Small intestine (tissue), 7 donors: Measurements from ENCODE around the gene CHAF1A. TPM values are rescaled to one million over a fixed set of nuclear protein-coding genes. Genes with fewer than 3 reads are reported as not detected.

Experiments
- DNase-seq, 2 donors: peaks; one replicate each; pipeline versions ENCODE4 v3.0.0 to v3.0.0-alpha.2; 2013
- FAIRE-seq: peaks from 2 replicates; lab custom pipeline; 2012; peaks lifted over from hg19 to GRCh38; lab: Jason Lieb, UNC
- H3K27ac ChIP-seq, 3 donors: one replicate each; pipeline ENCODE4 v1.5.1; 2013; ENCODE audit warnings: low read length in 2 of 3, mild to moderate bottlenecking in 2 of 3, control low read depth in 1 of 3, inconsistent platforms in 1 of 3, low read depth in 1 of 3, moderate library complexity in 1 of 3
- H3K27me3 ChIP-seq, 3 donors: one replicate each; pipeline ENCODE4 v1.6.1; 2013; ENCODE audit warnings: low read length in 3 of 3, inconsistent platforms in 1 of 3; ENCODE audit not compliant: control insufficient read depth in 3 of 3, insufficient read depth in 3 of 3
- H3K36me3 ChIP-seq, 3 donors: one replicate each; pipeline ENCODE4 v1.6.1; 2013; ENCODE audit warnings: low read length in 3 of 3, inconsistent platforms in 1 of 3, low read depth in 1 of 3, mild to moderate bottlenecking in 1 of 3, moderate library complexity in 1 of 3; ENCODE audit not compliant: control insufficient read depth in 3 of 3, insufficient read depth in 2 of 3
- H3K4me1 ChIP-seq, 3 donors: one replicate each; pipeline ENCODE4 v1.6.1; 2013; ENCODE audit warnings: low read length in 2 of 3, inconsistent platforms in 1 of 3, low read depth in 1 of 3, mild to moderate bottlenecking in 1 of 3, moderate library complexity in 1 of 3; ENCODE audit not compliant: control insufficient read depth in 3 of 3, insufficient read depth in 2 of 3
- H3K4me3 ChIP-seq, 3 donors: one replicate each; pipeline ENCODE4 v1.5.1; 2013; ENCODE audit warnings: low read length in 3 of 3, control low read depth in 1 of 3, inconsistent platforms in 1 of 3, low read depth in 1 of 3, mild to moderate bottlenecking in 1 of 3, moderate library complexity in 1 of 3
- H3K9me3 ChIP-seq, 2 donors: one replicate each; pipeline ENCODE4 v1.6.1; 2013; ENCODE audit warnings: low read depth in 1 of 2, low read length in 1 of 2; ENCODE audit not compliant: control insufficient read depth in 2 of 2, insufficient read depth in 1 of 2
- WGBS, 3 donors: extraction: QIAGEN DNeasy Blood & Tissue Kit; methylation state at CpG; one replicate each; pipeline ENCODE4 v1.1.7; 2013; 5-methylcytosine and 5-hydroxymethylcytosine counted together
- polyA plus RNA-seq, 4 donors: library from polyadenylated mRNA; stranded (reverse) in 3 of 4; unstranded in 1 of 4; fragments of 200-250 nt in 3 of 4; fragments of 120-200 nt in 1 of 4; gene quantifications; one replicate each; pipeline versions ENCODE4 v1.2.1 to v1.2.3, GENCODE V29; 2013
- donor health status: healthy with polysubstance abuse.
- donor health status: control.
- donor health status: control.
- donor health status: Bipolar disorder and iron deficiency.
- donor health status: healthy.

Gene CHAF1A
- polyA plus RNA-seq, 4 donors: 4.0 to 13.5 (median 9.4) TPM

GRCh38 chr19:4414800-4415321 lies 12.4 kb downstream of the CHAF1A start:
- peaks cover 0 to 42% (median 4%) of the 10 kb centered on the region in 3 donors for H3K36me3 ChIP-seq
- H3K4me3 ChIP-seq: no peak overlapping the region
- FAIRE-seq (no peak), DNase-seq (peak in 1 of 2 donors; percentile 40)
- H3K27ac ChIP-seq: no peak overlapping the region
- peaks cover 4 to 9% (median 5%) of the 10 kb centered on the region in 3 donors for H3K4me1 ChIP-seq
- no peaks in the 10 kb centered on the region for H3K27me3 ChIP-seq
- 26 to 49% (median 47%) methylated on average over 9 of the region's 9 CpGs for WGBS, 3 donors
- H3K9me3 ChIP-seq: no peaks in the 10 kb centered on the region

- no peaks in the 10 kb centered on the region for H3K9me3 ChIP-seq
- no peak overlapping the region for H3K4me3 ChIP-seq
- no peaks in the 10 kb centered on the region for H3K27me3 ChIP-seq
- H3K27ac ChIP-seq: no peak overlapping the region
- DNase-seq: peak in 1 of 2 donors; percentile 18
- H3K36me3 ChIP-seq: peaks cover 0 to 39% (median 4%) of the 10 kb centered on the region in 3 donors
- WGBS, 3 donors: 42 to 59% (median 59%) methylated on average over 10 of the region's 10 CpGs
- peaks cover 4 to 9% (median 5%) of the 10 kb centered on the region in 3 donors for H3K4me1 ChIP-seq
- FAIRE-seq: no peak
These were observed 12.9 kb downstream of the CHAF1A start for GRCh38 chr19:4415352-4415751.

GRCh38 chr19:4416268-4416667 lies 13.8 kb downstream of the CHAF1A start:
- no peak overlapping the region for H3K4me3 ChIP-seq
- no peak overlapping the region for H3K27ac ChIP-seq
- peaks cover 4 to 9% (median 5%) of the 10 kb centered on the region in 3 donors for H3K4me1 ChIP-seq
- H3K36me3 ChIP-seq: peaks cover 0 to 39% (median 4%) of the 10 kb centered on the region in 3 donors
- H3K9me3 ChIP-seq: no peaks in the 10 kb centered on the region
- H3K27me3 ChIP-seq: no peaks in the 10 kb centered on the region
- DNase-seq: no peak
- 72 to 85% (median 83%) methylated on average over 9 of the region's 9 CpGs for WGBS, 3 donors
- no peak for FAIRE-seq

GRCh38 chr19:4423416-4424126 lies 21.1 kb downstream of the CHAF1A start:
- Histone ChIP-seq H3K36me3 (peaks cover 0 to 51% (median 3%) of the 10 kb centered on the region in 3 donors), H3K4me3 (no peak overlapping the region), H3K27me3 (no peaks in the 10 kb centered on the region), H3K4me1 (no peaks in the 10 kb centered on the region), H3K27ac (no peak overlapping the region), H3K9me3 (no peaks in the 10 kb centered on the region)
- WGBS, 3 donors: 89 to 96% (median 91%) methylated on average over 16 of the region's 16 CpGs
- DNase-seq (no peak), FAIRE-seq (no peak)

GRCh38 chr19:4425537-4425936 lies 23.1 kb downstream of the CHAF1A start:
- no peak for DNase-seq
- H3K27ac ChIP-seq: no peak overlapping the region
- no peaks in the 10 kb centered on the region for H3K4me1 ChIP-seq
- H3K4me3 ChIP-seq: no peak overlapping the region
- 94 to 99% (median 97%) methylated on average over 6 of the region's 6 CpGs for WGBS, 3 donors
- H3K36me3 ChIP-seq: peaks cover 0 to 59% (median 3%) of the 10 kb centered on the region in 3 donors
- FAIRE-seq: no peak
- H3K27me3 ChIP-seq: no peaks in the 10 kb centered on the region
- H3K9me3 ChIP-seq: no peaks in the 10 kb centered on the region

GRCh38 chr19:4428326-4428975 lies 26.0 kb downstream of the CHAF1A start:
- Histone ChIP-seq H3K4me3 (no peak overlapping the region), H3K27ac (no peak overlapping the region), H3K27me3 (no peaks in the 10 kb centered on the region), H3K4me1 (no peaks in the 10 kb centered on the region), H3K9me3 (no peaks in the 10 kb centered on the region), H3K36me3 (peaks cover 0 to 68% (median 6%) of the 10 kb centered on the region in 3 donors)
- FAIRE-seq: no peak
- DNase-seq: no peak
- WGBS, 3 donors: 94 to 96% (median 96%) methylated on average over 20 of the region's 20 CpGs

- WGBS, 3 donors: 92 to 97% (median 92%) methylated on average over 13 to 16 of the region's 16 CpGs
- no peaks in the 10 kb centered on the region for H3K27me3 ChIP-seq
- peaks cover 3 to 68% (median 3%) of the 10 kb centered on the region in 3 donors for H3K36me3 ChIP-seq
- H3K9me3 ChIP-seq: no peaks in the 10 kb centered on the region
- no peak overlapping the region for H3K4me3 ChIP-seq
- DNase-seq (no peak), FAIRE-seq (no peak)
- H3K4me1 ChIP-seq: no peaks in the 10 kb centered on the region
- no peak overlapping the region for H3K27ac ChIP-seq
These were observed 26.8 kb downstream of the CHAF1A start for GRCh38 chr19:4429256-4429655.

GRCh38 chr19:4429771-4430171 lies 27.3 kb downstream of the CHAF1A start:
- FAIRE-seq (no peak), DNase-seq (no peak)
- Histone ChIP-seq H3K9me3 (no peaks in the 10 kb centered on the region), H3K27ac (no peak overlapping the region), H3K4me1 (no peaks in the 10 kb centered on the region), H3K27me3 (no peaks in the 10 kb centered on the region), H3K4me3 (no peak overlapping the region), H3K36me3 (peaks cover 3 to 70% (median 3%) of the 10 kb centered on the region in 3 donors)
- 76 to 96% (median 88%) methylated on average over 12 of the region's 12 CpGs for WGBS, 3 donors
